OCI-LY1 (cell line): Measurements from ENCODE around the gene ATP6AP1.

Experiments used
- H2AFZ ChIP-seq: fragments of 200-600 bp; sonication (generic), shearing (Covaris generic); 2 replicates; pipeline ENCODE4 v1.6.0; 2014; ENCODE audit warnings: antibody characterized with exemption, mild to moderate bottlenecking, low read length
- H3F3A ChIP-seq: fragments of 200-600 bp; sonication (generic), shearing (Covaris generic); 2 replicates; pipeline ENCODE4 v1.6.0; 2014; ENCODE audit warnings: mild to moderate bottlenecking, antibody characterized with exemption, low read length, moderate library complexity; ENCODE audit not compliant: insufficient read depth
- H3K27ac ChIP-seq: fragments of 200-600 bp; sonication (generic); 2 replicates; pipeline ENCODE4 v1.5.1; 2014; ENCODE audit warnings: low read length, mixed run types, mild to moderate bottlenecking, low read depth; ENCODE audit not compliant: poor library complexity, severe bottlenecking
- H3K27me3 ChIP-seq: fragments of 200-600 bp; sonication (generic); 2 replicates; pipeline ENCODE4 v1.6.0; 2014; ENCODE audit warnings: antibody characterized with exemption, mild to moderate bottlenecking, low read length, moderate library complexity; ENCODE audit not compliant: insufficient read depth
- H3K36me3 ChIP-seq: fragments of 200-600 bp; sonication (generic); 2 replicates; pipeline ENCODE4 v1.6.1; 2014; ENCODE audit warnings: mild to moderate bottlenecking, antibody characterized with exemption, low read length, moderate library complexity, mixed read lengths; ENCODE audit not compliant: insufficient read depth
- H3K4me1 ChIP-seq: fragments of 200-600 bp; sonication (generic); 2 replicates; pipeline ENCODE4 v1.5.1; 2014; ENCODE audit warnings: mild to moderate bottlenecking, low read length, moderate library complexity; ENCODE audit not compliant: insufficient read depth, severe bottlenecking
- H3K4me2 ChIP-seq: fragments of 200-600 bp; sonication (generic), shearing (Covaris generic); 2 replicates; pipeline ENCODE4 v1.6.1; 2014; ENCODE audit warnings: low read length
- H3K4me3 ChIP-seq: fragments of 200-600 bp; sonication (generic); 2 replicates; pipeline ENCODE4 v1.5.1; 2014; ENCODE audit warnings: low read length, low read depth, mild to moderate bottlenecking, mixed read lengths; ENCODE audit not compliant: poor library complexity, severe bottlenecking
- H3K79me2 ChIP-seq: fragments of 200-600 bp; shearing (Covaris generic); 2 replicates; pipeline ENCODE4 v1.6.1; 2016; ENCODE audit warnings: mixed run types, low read length, mixed read lengths; ENCODE audit not compliant: insufficient read depth
- H3K9ac ChIP-seq: fragments of 200-600 bp; sonication (generic), shearing (Covaris generic); 2 replicates; pipeline ENCODE4 v1.6.1; 2014; ENCODE audit warnings: mild to moderate bottlenecking, low read length, mixed read lengths
- H3K9me2 ChIP-seq: fragments of 200-600 bp; sonication (generic), shearing (Covaris generic); 2 replicates; pipeline ENCODE4 v1.6.1; 2014; ENCODE audit warnings: low read depth, mild to moderate bottlenecking, low read length, mixed read lengths
- H3K9me3 ChIP-seq: fragments of 200-600 bp; shearing (Covaris generic); 2 replicates; pipeline ENCODE4 v1.6.1; 2014; ENCODE audit warnings: low read length, mixed read lengths
- H4K20me1 ChIP-seq: fragments of 200-600 bp; sonication (generic), shearing (Covaris generic); 2 replicates; pipeline ENCODE4 v1.6.0; 2016; ENCODE audit warnings: mild to moderate bottlenecking, low read length; ENCODE audit not compliant: insufficient read depth
- EZH2 ChIP-seq: fragments of 200-600 bp; sonication (generic), shearing (Covaris generic); IDR thresholded peaks from 2 replicates; pipeline ENCODE4 v1.8.0; 2017; ENCODE audit warnings: borderline replicate concordance, mixed run types, mild to moderate bottlenecking, antibody characterized with exemption, low read length, moderate library complexity, mixed read lengths
- TF ChIP-seq, protein P1 (sequence below): fragments of 200-600 bp; sonication (generic), shearing (Covaris generic); IDR thresholded peaks from 2 replicates; pipeline ENCODE4 v1.5.1; 2017; ENCODE audit warnings: mild to moderate bottlenecking, antibody characterized with exemption, low read length, moderate library complexity, mixed read lengths

The ATP6AP1 gene

DNA sequence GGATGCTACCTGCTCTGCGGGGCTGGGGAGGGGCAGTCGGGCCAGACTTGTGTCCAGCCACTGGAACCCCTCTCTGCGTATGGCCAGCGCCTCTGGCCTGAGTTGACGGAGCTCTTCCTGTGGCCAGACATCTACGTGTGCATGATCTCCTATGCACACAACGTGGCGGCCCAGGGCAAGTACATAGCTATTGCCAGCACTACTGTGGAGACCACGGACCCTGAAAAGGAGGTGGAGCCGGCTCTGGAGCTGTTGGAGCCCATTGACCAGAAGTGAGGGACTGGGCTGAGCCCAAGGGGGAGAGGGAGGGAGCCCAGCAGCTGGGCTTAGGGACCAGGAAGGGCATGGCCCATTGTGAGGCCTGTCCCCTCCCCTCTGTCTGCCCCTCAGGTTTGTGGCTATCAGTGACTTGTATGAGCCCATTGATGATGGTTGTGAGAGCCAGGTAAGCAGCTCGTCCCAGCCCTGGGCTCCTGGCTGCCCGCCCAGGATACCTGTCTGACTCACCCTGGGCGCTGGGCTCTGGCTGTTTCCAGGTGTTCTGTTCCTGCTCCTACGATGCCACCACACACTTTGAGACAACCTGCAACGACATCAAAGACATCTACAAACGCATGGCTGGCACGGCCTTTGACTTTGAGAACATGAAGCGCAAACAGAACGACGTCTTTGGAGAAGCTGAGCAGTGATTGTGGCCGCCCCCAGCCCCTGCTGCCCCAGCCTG is 13.7 kb downstream of the ATP6AP1 start:
- peaks cover 7% of the 10 kb centered on the region; the same call in 1 of the 2 replicates for H3K79me2 ChIP-seq

DNA sequence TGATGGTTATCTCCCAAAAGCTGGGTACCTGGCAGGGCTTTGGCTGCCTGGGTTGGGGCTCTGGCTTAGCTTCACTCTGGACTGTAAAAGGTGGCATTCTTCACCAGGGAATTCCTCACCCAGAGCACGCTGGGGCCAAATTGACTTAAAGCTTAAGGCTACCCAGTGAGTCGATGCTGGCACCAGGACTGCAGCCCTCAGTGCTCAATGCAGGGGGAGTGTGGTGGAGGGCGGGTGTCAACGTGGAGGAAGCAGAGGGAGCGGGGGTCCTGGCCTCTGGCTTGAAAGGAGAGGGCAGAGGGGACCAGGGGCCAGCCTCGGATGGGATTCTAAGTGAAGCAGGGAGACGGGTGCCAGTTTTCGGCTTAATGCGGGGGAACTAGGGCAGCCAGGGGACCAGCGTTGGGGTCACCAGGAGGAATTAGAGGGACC is 15.0 kb downstream of the ATP6AP1 start:
- Histone ChIP-seq H3K9me2 (no peaks in the 10 kb centered on the region), H3K27me3 (no peaks in the 10 kb centered on the region), H3K36me3 (peaks cover 21% of the 10 kb centered on the region), H3K9me3 (no peaks in the 10 kb centered on the region), H3K4me1 (peaks cover 23% of the 10 kb centered on the region), H3K4me2 (peak overlapping the region; percentile 55), H4K20me1 (no peaks in the 10 kb centered on the region), H3K79me2 (no peaks in the 10 kb centered on the region), H2AFZ (no peak overlapping the region), H3K27ac (no peak overlapping the region), H3F3A (no peaks in the 10 kb centered on the region), H3K9ac (peak overlapping the region; percentile 40; the same call in 1 of the 2 replicates), H3K4me3 (peak overlapping the region; percentile 60)
- TF ChIP-seq, protein P1, sequence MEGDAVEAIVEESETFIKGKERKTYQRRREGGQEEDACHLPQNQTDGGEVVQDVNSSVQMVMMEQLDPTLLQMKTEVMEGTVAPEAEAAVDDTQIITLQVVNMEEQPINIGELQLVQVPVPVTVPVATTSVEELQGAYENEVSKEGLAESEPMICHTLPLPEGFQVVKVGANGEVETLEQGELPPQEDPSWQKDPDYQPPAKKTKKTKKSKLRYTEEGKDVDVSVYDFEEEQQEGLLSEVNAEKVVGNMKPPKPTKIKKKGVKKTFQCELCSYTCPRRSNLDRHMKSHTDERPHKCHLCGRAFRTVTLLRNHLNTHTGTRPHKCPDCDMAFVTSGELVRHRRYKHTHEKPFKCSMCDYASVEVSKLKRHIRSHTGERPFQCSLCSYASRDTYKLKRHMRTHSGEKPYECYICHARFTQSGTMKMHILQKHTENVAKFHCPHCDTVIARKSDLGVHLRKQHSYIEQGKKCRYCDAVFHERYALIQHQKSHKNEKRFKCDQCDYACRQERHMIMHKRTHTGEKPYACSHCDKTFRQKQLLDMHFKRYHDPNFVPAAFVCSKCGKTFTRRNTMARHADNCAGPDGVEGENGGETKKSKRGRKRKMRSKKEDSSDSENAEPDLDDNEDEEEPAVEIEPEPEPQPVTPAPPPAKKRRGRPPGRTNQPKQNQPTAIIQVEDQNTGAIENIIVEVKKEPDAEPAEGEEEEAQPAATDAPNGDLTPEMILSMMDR: no peak
- TF ChIP-seq EZH2: no peak

More for the DNA sequence above, 13.7 kb downstream of the ATP6AP1 start:
- Histone ChIP-seq H3K4me3 (no peak overlapping the region), H3K27ac (no peak overlapping the region), H4K20me1 (no peaks in the 10 kb centered on the region), H3K4me1 (peaks cover 32% of the 10 kb centered on the region), H2AFZ (no peak overlapping the region), H3K9me3 (no peaks in the 10 kb centered on the region), H3K9ac (no peak overlapping the region), H3F3A (no peaks in the 10 kb centered on the region), H3K4me2 (no peak overlapping the region), H3K36me3 (peaks cover 20% of the 10 kb centered on the region), H3K9me2 (no peaks in the 10 kb centered on the region), H3K27me3 (no peaks in the 10 kb centered on the region)
- TF ChIP-seq, protein P1: no peak

DNA sequence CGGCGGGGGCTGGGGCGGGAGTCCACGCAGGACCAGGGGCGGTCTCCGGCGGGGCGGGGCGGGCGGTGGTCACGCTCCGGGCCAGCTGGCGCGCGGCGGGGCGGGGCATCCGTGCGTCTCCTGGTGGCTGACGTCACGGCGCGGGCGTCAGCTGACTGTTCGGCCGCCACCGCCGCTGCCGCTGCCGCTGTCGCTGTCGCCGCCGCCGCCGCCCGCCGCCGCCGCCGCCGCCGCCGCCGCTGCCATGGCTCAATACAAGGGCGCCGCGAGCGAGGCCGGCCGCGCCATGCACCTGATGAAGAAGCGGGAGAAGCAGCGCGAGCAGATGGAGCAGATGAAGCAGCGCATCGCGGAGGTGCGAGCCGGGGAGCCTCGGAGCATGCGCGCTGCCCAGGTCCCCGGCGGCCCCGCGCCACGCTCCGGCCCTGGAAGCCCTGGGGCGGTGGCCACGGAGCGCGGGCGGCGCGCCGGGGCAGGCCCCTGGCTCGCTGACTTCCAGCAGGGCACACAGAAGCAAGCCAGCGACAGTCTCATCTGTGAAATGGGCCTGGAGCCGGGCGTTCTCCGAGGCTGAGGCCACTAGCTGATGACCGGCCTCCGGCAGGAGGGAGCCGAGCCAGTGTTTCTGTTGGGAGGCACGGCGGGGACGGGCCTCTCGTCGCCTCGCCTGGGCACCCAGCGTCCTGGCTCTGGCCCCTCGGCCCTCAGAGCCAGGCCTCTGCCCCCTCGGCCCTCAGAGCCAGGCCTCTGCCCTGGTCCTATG is 15.7 kb downstream of the ATP6AP1 start, which contains the start of gene FAM50A:
Gene FAM50A (plus strand): TSS at position 150 of the 763 bp plus-strand sequence. CDS start 95 bp downstream, at position 245.
- Histone ChIP-seq H2AFZ (no peak within 1 kb of the TSS), H3K27me3 (no peaks in the 10 kb centered on the region), H3K9ac (peak within 1 kb of the TSS; percentile 60), H3K36me3 (peaks cover 22% of the 10 kb centered on the region), H3K4me1 (peaks cover 20% of the 10 kb centered on the region), H3K9me3 (no peaks in the 10 kb centered on the region), H3K79me2 (no peaks in the 10 kb centered on the region), H3K4me2 (peak within 1 kb of the TSS; percentile 55), H3K9me2 (no peaks in the 10 kb centered on the region), H3K4me3 (peak within 1 kb of the TSS; percentile 60), H3F3A (no peaks in the 10 kb centered on the region), H3K27ac (no peak within 1 kb of the TSS), H4K20me1 (no peaks in the 10 kb centered on the region)
- TF ChIP-seq, protein P1: no peak
- TF ChIP-seq EZH2: no peak
